HCT116 (cell line): Measurements from ENCODE around the gene GLI3. TPM values are rescaled to one million over a fixed set of nuclear protein-coding genes. Genes with fewer than 3 reads are reported as not detected.

Experiments
- ATAC-seq: fragments of 200-7000 bp; cut with Tn5 transposase; 2 replicates; pipeline ENCODE4 v1.9.1; 2020; ENCODE audit warnings: mild to moderate bottlenecking, moderate library complexity
- BruUV-seq: library from RNA; stranded (reverse); fragments of 400-500 nt; replicated peaks from 2 replicates; lab custom pipeline; 2021; lab: Mats Ljungman, UMichigan
- CTCF ChIA-PET: fragments of 300-600 bp; sonication (Branson Sonifier 250); formaldehyde crosslinking; loops from one replicate; lab custom pipeline; 2021; ENCODE audit warnings: antibody characterized with exemption; lab: Charles Lee
- POLR2A ChIA-PET: fragments of 300-600, 350-600 bp; sonication (Branson Sonifier 250); formaldehyde crosslinking; loops from one replicate; lab custom pipeline; 2021; ENCODE audit warnings: antibody characterized with exemption; lab: Charles Lee
- RAD21 ChIA-PET, 2 experiments: fragments of 300-600 bp; sonication (Branson Sonifier 250); formaldehyde crosslinking; loops; one replicate each; lab custom pipeline; 2023; ENCODE audit warnings: low total read pairs in 2 of 2; ENCODE audit not compliant: uncharacterized antibody in 2 of 2, unreplicated experiment in 2 of 2, low non-redundant PET in 1 of 2; lab: Charles Lee
- DNase-seq: peaks from one replicate; pipeline ENCODE4 v3.0.0-alpha.2; 2010; ENCODE audit warnings: low read depth, low spot score
- H2AFZ ChIP-seq: fragments of 200-600 bp; shearing (Covaris generic), sonication (generic); 2 replicates; pipeline ENCODE4 v1.6.1; 2017; ENCODE audit warnings: low read depth, mixed run types, mixed read lengths, antibody characterized with exemption, low read length; ENCODE audit not compliant: poor library complexity, severe bottlenecking
- H3K27ac ChIP-seq: 2 replicates; pipeline ENCODE4 v1.5.1; 2012; ENCODE audit warnings: low read depth, low read length
- H3K27me3 ChIP-seq: fragments of 200-600 bp; sonication (generic); 2 replicates; pipeline ENCODE4 v1.6.1; 2016; ENCODE audit warnings: mixed run types, low read length, mixed read lengths; ENCODE audit not compliant: insufficient read depth
- H3K36me3 ChIP-seq, 2 experiments: fragments of 200-500 bp in 1 of 2; fragments of 200-600 bp in 1 of 2; sonication (Bioruptor generic) in 1 of 2; sonication (generic) in 1 of 2; 2 replicates each; pipeline versions ENCODE4 v1.5.1 to v1.6.1; 2014 to 2016; ENCODE audit warnings: low read length in 2 of 2, inconsistent platforms in 1 of 2, mixed read lengths in 1 of 2, mixed run types in 1 of 2; ENCODE audit not compliant: insufficient read depth in 2 of 2, control insufficient read depth in 1 of 2
- H3K4me1 ChIP-seq, 2 experiments: fragments of 200-600 bp in 1 of 2; sonication (generic) in 1 of 2; 2 replicates each; pipeline versions ENCODE4 v1.5.1 to v1.6.1; 2012 to 2017; ENCODE audit warnings: low read length in 2 of 2, inconsistent platforms in 1 of 2, mild to moderate bottlenecking in 1 of 2, mixed read lengths in 1 of 2, mixed run types in 1 of 2, moderate library complexity in 1 of 2; ENCODE audit not compliant: insufficient read depth in 2 of 2, control insufficient read depth in 1 of 2
- H3K4me2 ChIP-seq: fragments of 200-600 bp; sonication (generic); 2 replicates; pipeline ENCODE4 v1.6.1; 2017; ENCODE audit warnings: mixed run types, low read length, mixed read lengths
- H3K4me3 ChIP-seq, 2 experiments: fragments of 200-600 bp in 1 of 2; sonication (generic) in 1 of 2; replicated peaks in 1 of 2; 2 replicates each; pipeline ENCODE4 v1.5.1; 2011 to 2016; ENCODE audit warnings: low read length in 2 of 2, control low read depth in 1 of 2, low read depth in 1 of 2, mild to moderate bottlenecking in 1 of 2, mixed read lengths in 1 of 2, mixed run types in 1 of 2
- H3K79me2 ChIP-seq: fragments of 200-600 bp; sonication (generic); 2 replicates; pipeline ENCODE4 v1.6.1; 2017; ENCODE audit warnings: mild to moderate bottlenecking, mixed run types, low read length, moderate library complexity, mixed read lengths; ENCODE audit not compliant: insufficient read depth
- H3K9ac ChIP-seq: fragments of 200-600 bp; sonication (generic); 2 replicates; pipeline ENCODE4 v1.6.1; 2016; ENCODE audit warnings: low read length, mixed read lengths
- H3K9me2 ChIP-seq: fragments of 200-600 bp; sonication (generic), shearing (Covaris generic); 2 replicates; pipeline ENCODE4 v1.6.1; 2017; ENCODE audit warnings: mixed run types, mild to moderate bottlenecking, moderate library complexity; ENCODE audit not compliant: insufficient read depth
- H3K9me3 ChIP-seq, 2 experiments: fragments of 200-500 bp in 1 of 2; fragments of 200-600 bp in 1 of 2; sonication (Bioruptor generic) in 1 of 2; sonication (generic) in 1 of 2; 2 replicates each; pipeline ENCODE4 v1.6.1; 2014 to 2017; ENCODE audit warnings: low read length in 2 of 2, mixed read lengths in 2 of 2, inconsistent platforms in 1 of 2, low read depth in 1 of 2, mild to moderate bottlenecking in 1 of 2, mixed run types in 1 of 2, moderate library complexity in 1 of 2; ENCODE audit not compliant: control insufficient read depth in 1 of 2, insufficient read depth in 1 of 2
- H4K20me1 ChIP-seq: fragments of 200-600 bp; sonication (generic), shearing (Covaris generic); 2 replicates; pipeline ENCODE4 v1.6.1; 2017; ENCODE audit warnings: mixed run types, mild to moderate bottlenecking, moderate library complexity; ENCODE audit not compliant: insufficient read depth
- CBX3 ChIP-seq: IDR thresholded peaks from 2 replicates; pipeline ENCODE4 v1.6.1; 2012; ENCODE audit warnings: low read depth
- CTCF ChIP-seq, 3 experiments: fragments of 200-600 bp in 1 of 3; sonication (generic) in 1 of 3; IDR thresholded peaks in 2 of 3; conservative IDR thresholded peaks in 1 of 3; 2 replicates each; pipeline ENCODE4 v1.5.1; 2012 to 2017; ENCODE audit warnings: low read depth in 2 of 3, low read length in 2 of 3, antibody characterized with exemption in 1 of 3, borderline replicate concordance in 1 of 3, control low read depth in 1 of 3, mild to moderate bottlenecking in 1 of 3, mixed read lengths in 1 of 3, mixed run types in 1 of 3, moderate library complexity in 1 of 3; ENCODE audit not compliant: insufficient read depth in 1 of 3
- ELF1 ChIP-seq: IDR thresholded peaks from 2 replicates; pipeline ENCODE4 v1.6.1; 2012; ENCODE audit warnings: low read depth, borderline replicate concordance
- EZH2 ChIP-seq: fragments of 200-600 bp; sonication (generic); IDR thresholded peaks from 2 replicates; pipeline ENCODE4 v1.6.1; 2017; ENCODE audit warnings: antibody characterized with exemption, mixed run types
- FOSL1 ChIP-seq: IDR thresholded peaks from 2 replicates; pipeline ENCODE4 v1.6.1; 2012; ENCODE audit warnings: low read depth
- JUND ChIP-seq: IDR thresholded peaks from 2 replicates; pipeline ENCODE4 v1.6.1; 2012
- MAX ChIP-seq: IDR thresholded peaks from 2 replicates; pipeline ENCODE4 v1.6.1; 2012
- POLR2A ChIP-seq: IDR thresholded peaks from 2 replicates; pipeline ENCODE4 v1.7.0; 2011; ENCODE audit warnings: borderline replicate concordance; ENCODE audit not compliant: insufficient read depth, insufficient read length; ENCODE audit errors: extremely low read depth
- POLR2AphosphoS5 ChIP-seq: IDR thresholded peaks from 2 replicates; pipeline ENCODE4 v1.6.1; 2011; ENCODE audit warnings: mild to moderate bottlenecking, low read depth, low read length, moderate library complexity
- RAD21 ChIP-seq: IDR thresholded peaks from 2 replicates; pipeline ENCODE4 v1.6.1; 2012; ENCODE audit warnings: low read depth, mild to moderate bottlenecking
- SIN3A ChIP-seq: IDR thresholded peaks from 2 replicates; pipeline ENCODE4 v1.6.1; 2012; ENCODE audit warnings: low read depth
- SP1 ChIP-seq: IDR thresholded peaks from 2 replicates; pipeline ENCODE4 v1.6.1; 2012; ENCODE audit warnings: low read depth
- SRF ChIP-seq: IDR thresholded peaks from 2 replicates; pipeline ENCODE4 v1.6.1; 2012; ENCODE audit warnings: low read depth
- TCF7L2 ChIP-seq: IDR thresholded peaks from 2 replicates; pipeline ENCODE4 v1.7.0; 2011; ENCODE audit warnings: borderline replicate concordance, inconsistent platforms; ENCODE audit not compliant: insufficient read depth, insufficient read length; ENCODE audit errors: extremely low read depth
- YY1 ChIP-seq: IDR thresholded peaks from 2 replicates; pipeline ENCODE4 v1.6.1; 2011; ENCODE audit warnings: low read length, low read depth, moderate library complexity, mild to moderate bottlenecking; ENCODE audit not compliant: insufficient replicate concordance; ENCODE audit errors: extremely low read depth
- ZBTB33 ChIP-seq: IDR thresholded peaks from 2 replicates; pipeline ENCODE4 v1.6.1; 2011; ENCODE audit warnings: mild to moderate bottlenecking, low read length, moderate library complexity; ENCODE audit not compliant: insufficient replicate concordance; ENCODE audit errors: extremely low read depth
- ZNF274 ChIP-seq: fragments of 200-500 bp; sonication (Bioruptor generic); IDR thresholded peaks from 2 replicates; pipeline ENCODE4 v1.6.1; 2014; ENCODE audit warnings: mild to moderate bottlenecking, low read depth, low read length, inconsistent platforms
- intact Hi-C: fragments of 100-400 bp; cut with micrococcal nuclease; formaldehyde crosslinking; loops from 2 replicates; pipeline ENCODE4 v1.10.0; 2022
- total RNA-seq: library from RNA; stranded (reverse); gene quantifications from one replicate; pipeline ENCODE4 v1.2.1, GENCODE V29; 2021; ENCODE audit not compliant: unreplicated experiment

GLI3 gene
- total RNA-seq, 1 experiment from 2014 or later: 0.07 TPM

GRCh38 chr7:42233171-42233570 lies 3.8 kb downstream of the GLI3 start:
- Histone ChIP-seq H2AFZ (no peak overlapping the region), H3K27me3 (0 out of 2 replicates have a peak, but pooled peaks cover 8% of the 10 kb centered on the region), H3K9ac (no peak overlapping the region), H3K79me2 (no peaks in the 10 kb centered on the region), H3K4me3 (no peak overlapping the region), H3K36me3 (no peaks in the 10 kb centered on the region), H3K4me1 (no peaks in the 10 kb centered on the region), H4K20me1 (no peaks in the 10 kb centered on the region), H3K4me2 (no peak overlapping the region), H3K27ac (no peak overlapping the region), H3K9me3 (no peaks in the 10 kb centered on the region; a peak in 1 of 4 replicates), H3K9me2 (no peaks in the 10 kb centered on the region)
- CTCF ChIA-PET: no interaction called here
- no TSS peak for BruUV-seq
- RAD21 ChIA-PET: no interaction called here
- DNase-seq (no peak), ATAC-seq (no peak)
- intact Hi-C loops: no loop called here
- POLR2A ChIA-PET: no interaction called here
- no peak for TF ChIP-seq ZNF274

DNA sequence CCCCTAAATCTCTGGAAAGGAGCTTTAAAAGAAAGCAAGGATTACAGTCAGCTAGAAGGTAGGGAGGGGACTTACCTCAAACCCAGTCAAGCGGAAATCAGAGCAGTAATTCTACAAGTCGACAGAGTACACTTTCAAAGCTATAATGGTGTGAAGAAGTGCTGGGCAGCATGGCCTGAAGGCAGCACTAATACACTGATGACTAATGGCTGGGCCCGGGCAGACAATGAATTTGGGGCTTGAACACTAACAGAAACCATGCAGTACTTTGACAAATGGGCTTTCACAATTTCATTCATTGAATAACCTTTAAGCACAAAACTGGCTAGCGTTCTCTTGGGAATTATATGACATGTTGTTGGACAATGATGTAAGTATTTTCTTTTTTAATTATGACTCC lies 4.7 kb downstream of the GLI3 start:
- Histone ChIP-seq H3K4me2 (no peak overlapping the region), H3K9ac (no peak overlapping the region), H2AFZ (no peak overlapping the region), H3K4me1 (no peaks in the 10 kb centered on the region), H4K20me1 (no peaks in the 10 kb centered on the region), H3K36me3 (no peaks in the 10 kb centered on the region), H3K27ac (no peak overlapping the region), H3K9me3 (no peaks in the 10 kb centered on the region; a peak in 1 of 4 replicates), H3K27me3 (0 out of 2 replicates have a peak, but pooled peaks cover 8% of the 10 kb centered on the region), H3K79me2 (no peaks in the 10 kb centered on the region), H3K9me2 (no peaks in the 10 kb centered on the region), H3K4me3 (no peak overlapping the region)
- no peak for TF ChIP-seq YY1
- no peak for TF ChIP-seq MAX
- no peak for TF ChIP-seq SIN3A
- no peak for TF ChIP-seq CBX3
- no peak for TF ChIP-seq TCF7L2
- TF ChIP-seq ZBTB33: no peak
- TF ChIP-seq SRF: no peak
- TF ChIP-seq POLR2AphosphoS5: no peak
- TF ChIP-seq ELF1: no peak
- TF ChIP-seq SP1: no peak
- TF ChIP-seq EZH2: no peak
- TF ChIP-seq POLR2A: no peak
- TF ChIP-seq FOSL1: no peak
- no peak for TF ChIP-seq RAD21
- TF ChIP-seq CTCF (IDR thresholded peaks at IDR 0.05 in 2 of 3, conservative IDR thresholded peaks at IDR 0.05 in 1 of 3; ENCODE audit: borderline replicate concordance in 1 of 3, insufficient read depth in 1 of 3, low read depth in 2 of 3, low read length in 2 of 3): no peak
- TF ChIP-seq JUND: no peak
- TF ChIP-seq ZNF274: no peak
- intact Hi-C loops: no loop called here
- ChIA-PET RAD21 (no interaction called here), CTCF (no interaction called here), POLR2A (no interaction called here)
- DNase-seq: no peak
- BruUV-seq: no TSS peak
- ATAC-seq: no peak
